ENCODE results near the gene ANKLE2. TPM values are rescaled to one million over a fixed set of nuclear protein-coding genes. Genes with fewer than 3 reads are reported as not detected.
A peak's percentile ranks its signal among the peaks of the same experiment; 100 is the strongest.

The ANKLE2 gene
- total and polyA plus RNA-seq, 10 of the 15 experiments (the other 5 are each of a cell fraction or from before 2014, with no cell fraction given), result 4.3 to 89.4 (median 53.0) TPM

GRCh38 chr12:132710405-132711079, 51.1 kb downstream of the ANKLE2 start, which contains the start of gene PGAM5 (continued):
- peak; percentile 59; the same call in 1 of the 2 replicates for TF ChIP-seq ZBTB40 (IDR thresholded peaks at IDR 0.05; ENCODE audit: borderline replicate concordance)
- peak; percentile 54 for TF ChIP-seq NR2F1 (conservative IDR thresholded peaks at IDR 0.05)
- TF ChIP-seq ZSCAN29 (IDR thresholded peaks at IDR 0.05), result no peak
- peak; percentile 38; the same call in 1 of the 2 replicates for TF ChIP-seq TBL1XR1 (IDR thresholded peaks at IDR 0.05; ENCODE audit: low read depth, low read length)
- TF ChIP-seq PKNOX1 (IDR thresholded peaks at IDR 0.05), result peak; percentile 36; the same call in 1 of the 2 replicates
- no peak for TF ChIP-seq IRF4 (IDR thresholded peaks at IDR 0.05; ENCODE audit: low read depth, low read length)
- no peak for TF ChIP-seq CBX3 (IDR thresholded peaks at IDR 0.05; ENCODE audit: borderline replicate concordance, low read depth)
- peak; percentile 63 for TF ChIP-seq CBFB (IDR thresholded peaks at IDR 0.05; ENCODE audit: low read depth)
- TF ChIP-seq SIN3A (IDR thresholded peaks at IDR 0.05; ENCODE audit: low read depth, low read length), result peak; percentile 72; the same call in 1 of the 2 replicates
- peak; percentile 65 for TF ChIP-seq TAF1 (IDR thresholded peaks at IDR 0.05; ENCODE audit: borderline replicate concordance, low read depth, low read length)
- peak; percentile 11; the same call in 1 of the 3 replicates for TF ChIP-seq POU2F2 (IDR thresholded peaks at IDR 0.05; ENCODE audit: borderline replicate concordance, low read depth, low read length)
- peak; percentile 70 for TF ChIP-seq SMARCA5 (IDR thresholded peaks at IDR 0.05)
- peak; percentile 97 for TF ChIP-seq CHD2 (IDR thresholded peaks at IDR 0.05; ENCODE audit: borderline replicate concordance, low read depth, low read length)
- peak; percentile 71 for TF ChIP-seq RUNX3 (IDR thresholded peaks at IDR 0.05; ENCODE audit: low read length)
- TF ChIP-seq BRCA1 (IDR thresholded peaks at IDR 0.05; ENCODE audit: low read depth, low read length), result peak; percentile 63
- peak; percentile 93 for TF ChIP-seq RELA (IDR thresholded peaks at IDR 0.05; ENCODE audit: borderline replicate concordance, partially characterized antibody)
- TF ChIP-seq IKZF1 (conservative IDR thresholded peaks at IDR 0.05), result peak; percentile 95
- peak; percentile 89 for TF ChIP-seq POLR2A (IDR thresholded peaks at IDR 0.05; ENCODE audit: low read depth, low read length)
- peak; percentile 54; the same call in 1 of the 2 replicates for TF ChIP-seq BCLAF1 (IDR thresholded peaks at IDR 0.05)
- TF ChIP-seq BHLHE40 (IDR thresholded peaks at IDR 0.05; ENCODE audit: borderline replicate concordance in 1 of 2, low read depth in 2 of 2, low read length in 1 of 2), result peak in 1 of 2 experiments; percentile 89
- 0 out of 2 replicates have a peak, but pooled peaks have one; percentile 32 for TF ChIP-seq NFXL1 (IDR thresholded peaks at IDR 0.05; ENCODE audit: borderline replicate concordance)
- no peak for TF ChIP-seq HDAC2 (IDR thresholded peaks at IDR 0.05)
- no peak for TF ChIP-seq HDAC6 (IDR thresholded peaks at IDR 0.05; ENCODE audit: unreplicated experiment)
- peak; percentile 77 for TF ChIP-seq MYC (IDR thresholded peaks at IDR 0.05; ENCODE audit: insufficient read depth, insufficient read length, insufficient replicate concordance, low read length, severe bottlenecking)
- TF ChIP-seq PML (IDR thresholded peaks at IDR 0.05; ENCODE audit: low read length), result 0 out of 2 replicates have a peak, but pooled peaks have one; percentile 61
